ENCODE data around the gene VAX1.

The VAX1 gene

DNA sequence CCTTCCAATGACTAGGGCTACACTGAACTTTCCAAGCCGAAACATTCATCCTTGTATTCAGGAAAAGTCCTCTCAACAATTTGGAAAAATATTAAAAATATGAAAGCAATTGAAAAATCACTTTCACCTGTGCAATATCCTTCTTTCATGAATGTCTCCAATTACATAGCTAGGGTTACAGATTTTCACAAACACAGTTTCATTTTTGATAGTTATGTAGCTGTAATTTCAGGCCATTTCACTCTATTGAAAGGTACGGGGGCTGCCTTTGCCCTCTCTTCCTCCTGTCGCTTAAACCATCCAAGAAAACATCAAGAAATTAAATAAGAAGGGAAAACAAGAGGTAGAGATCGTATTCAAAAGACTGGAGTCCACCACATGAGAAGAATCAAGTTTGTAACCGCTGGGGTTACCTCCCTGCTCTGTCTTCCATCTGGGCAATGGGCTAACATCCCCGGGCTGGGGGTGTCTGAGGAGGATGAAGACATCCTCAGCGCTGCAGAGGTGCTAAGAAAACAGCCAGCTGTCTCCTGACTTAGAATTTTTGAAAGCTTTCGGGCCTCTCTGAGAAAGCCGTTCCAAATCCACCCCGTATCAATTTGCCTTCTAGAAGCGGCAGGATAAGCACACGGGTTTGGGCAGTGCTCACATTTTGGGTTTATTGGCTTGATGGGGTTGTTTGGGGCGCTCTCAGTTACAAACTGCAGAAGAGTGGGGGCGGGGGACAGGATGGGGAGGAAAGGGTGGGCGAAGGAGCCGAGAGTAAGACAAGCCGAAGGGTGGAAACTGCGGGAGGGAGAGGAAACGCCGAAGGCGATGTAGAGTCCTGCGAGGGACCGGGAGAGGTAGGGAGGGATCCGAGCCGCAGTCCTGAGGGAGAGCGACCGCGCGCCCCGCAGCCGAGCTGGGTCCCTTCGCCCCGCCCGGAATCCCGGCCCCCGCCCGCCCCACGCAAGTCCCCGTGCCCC is 24.3 kb upstream of the VAX1 start:
- no peaks in the 10 kb centered on the region for H3K36me3 ChIP-seq (ENCODE audit: control insufficient read depth, insufficient read depth, low read length, severe bottlenecking)
- H3K27me3 ChIP-seq (replicated peaks; ENCODE audit: control insufficient read depth, insufficient read depth, low read length) = peaks cover 95% of the 10 kb centered on the region
- peaks cover 3% of the 10 kb centered on the region for H3K4me1 ChIP-seq (ENCODE audit: control insufficient read depth, insufficient read depth, low read length)
- no peak for DNase-seq (ENCODE audit: low read depth)
- peaks cover 13% of the 10 kb centered on the region for H3K9me3 ChIP-seq (ENCODE audit: control insufficient read depth, low read length)
- H3K4me3 ChIP-seq (ENCODE audit: low read length) = no peak overlapping the region
- no peak overlapping the region for H3K9ac ChIP-seq (ENCODE audit: low read length)

DNA sequence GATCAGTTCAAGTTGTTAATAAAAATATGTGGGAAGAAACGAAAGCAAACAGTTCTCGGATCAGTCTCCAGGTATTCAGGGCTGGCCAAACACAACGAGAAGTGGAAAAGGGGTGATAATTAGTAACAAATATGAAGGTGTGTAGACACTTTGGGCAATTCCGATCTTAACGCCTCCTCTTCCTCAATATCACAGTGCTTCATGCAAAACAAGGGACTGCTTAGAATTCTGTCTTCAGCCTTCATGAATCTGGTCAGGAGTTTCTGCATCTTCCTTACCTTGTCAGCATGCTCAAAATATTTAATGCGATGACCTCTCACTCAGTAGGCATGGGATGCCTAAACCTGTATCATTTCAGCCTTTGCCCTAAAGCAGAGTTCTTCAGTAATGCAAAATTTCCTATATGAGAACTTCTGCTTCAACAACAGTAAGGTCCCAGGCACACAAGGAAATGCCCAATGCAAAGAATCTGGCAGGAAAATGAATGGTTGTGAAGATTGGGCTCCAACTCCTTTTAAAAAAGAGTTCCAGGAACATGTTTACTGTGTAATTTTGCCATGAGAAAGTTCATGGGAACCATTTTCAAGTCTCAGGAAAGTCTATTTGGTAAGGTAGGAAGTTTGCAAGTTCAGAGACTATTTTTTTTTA is 23.4 kb upstream of the VAX1 start:
- H3K4me1 ChIP-seq (ENCODE audit: control insufficient read depth, insufficient read depth, low read length) = peaks cover 3% of the 10 kb centered on the region
- H3K27me3 ChIP-seq (replicated peaks; ENCODE audit: control insufficient read depth, insufficient read depth, low read length) = peaks cover 93% of the 10 kb centered on the region
- H3K9ac ChIP-seq (ENCODE audit: low read length) = no peak overlapping the region
- no peak for DNase-seq (ENCODE audit: low read depth)
- H3K36me3 ChIP-seq (ENCODE audit: control insufficient read depth, insufficient read depth, low read length, severe bottlenecking) = no peaks in the 10 kb centered on the region
- peaks cover 13% of the 10 kb centered on the region for H3K9me3 ChIP-seq (ENCODE audit: control insufficient read depth, low read length)
- no peak overlapping the region for H3K4me3 ChIP-seq (ENCODE audit: low read length)

DNA sequence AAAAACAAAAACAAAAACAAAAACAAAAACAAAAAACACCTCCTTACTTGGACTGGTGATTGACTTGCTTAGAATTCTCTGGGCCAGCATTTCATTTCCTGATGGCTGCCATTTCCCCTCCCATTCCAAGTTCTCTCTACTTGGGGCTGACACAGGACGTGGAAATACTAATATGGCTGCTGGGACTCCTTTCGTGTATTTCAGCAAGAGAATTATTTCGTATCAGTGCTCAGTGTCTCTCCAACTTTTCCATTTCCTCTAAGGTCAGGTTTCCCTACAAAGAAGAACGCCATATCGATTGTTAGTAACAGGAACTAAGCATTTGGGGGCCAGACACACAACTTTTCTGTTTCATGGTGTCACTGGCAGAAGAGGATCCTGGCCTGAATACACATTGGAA is 22.5 kb upstream of the VAX1 start:
- Histone ChIP-seq H3K36me3 (ENCODE audit: control insufficient read depth, insufficient read depth, low read length, severe bottlenecking) (no peaks in the 10 kb centered on the region), H3K9me3 (ENCODE audit: control insufficient read depth, low read length) (peaks cover 13% of the 10 kb centered on the region), H3K4me3 (ENCODE audit: low read length) (no peak overlapping the region), H3K9ac (ENCODE audit: low read length) (no peak overlapping the region), H3K27me3 (replicated peaks; ENCODE audit: control insufficient read depth, insufficient read depth, low read length) (peaks cover 91% of the 10 kb centered on the region), H3K4me1 (ENCODE audit: control insufficient read depth, insufficient read depth, low read length) (no peaks in the 10 kb centered on the region)
- no peak for DNase-seq (ENCODE audit: low read depth)

DNA sequence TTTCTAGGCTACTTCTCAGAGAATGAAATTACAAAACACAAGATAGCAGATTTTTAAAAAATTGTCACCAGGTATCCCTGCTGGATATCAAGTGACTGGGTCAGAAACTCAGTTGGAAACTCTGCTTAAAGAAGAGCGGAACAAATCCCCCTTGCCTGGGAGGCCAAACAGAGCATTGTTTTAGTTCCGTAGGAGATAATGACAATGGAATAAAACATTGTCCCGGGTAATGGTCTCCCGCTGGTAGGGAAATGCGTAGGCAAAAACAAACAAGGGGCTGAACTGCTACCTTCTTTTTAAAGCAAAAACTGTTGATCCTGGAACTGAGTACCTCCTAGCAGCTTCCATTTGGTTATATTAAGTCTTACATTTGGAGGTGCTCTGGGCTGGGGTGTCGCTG is 21.3 kb upstream of the VAX1 start:
- Histone ChIP-seq H3K4me3 (ENCODE audit: low read length) (no peak overlapping the region), H3K4me1 (ENCODE audit: control insufficient read depth, insufficient read depth, low read length) (no peaks in the 10 kb centered on the region), H3K36me3 (ENCODE audit: control insufficient read depth, insufficient read depth, low read length, severe bottlenecking) (no peaks in the 10 kb centered on the region), H3K9me3 (ENCODE audit: control insufficient read depth, low read length) (peaks cover 13% of the 10 kb centered on the region), H3K9ac (ENCODE audit: low read length) (no peak overlapping the region), H3K27me3 (replicated peaks; ENCODE audit: control insufficient read depth, insufficient read depth, low read length) (peaks cover 91% of the 10 kb centered on the region)
- DNase-seq (ENCODE audit: low read depth) = no peak

DNA sequence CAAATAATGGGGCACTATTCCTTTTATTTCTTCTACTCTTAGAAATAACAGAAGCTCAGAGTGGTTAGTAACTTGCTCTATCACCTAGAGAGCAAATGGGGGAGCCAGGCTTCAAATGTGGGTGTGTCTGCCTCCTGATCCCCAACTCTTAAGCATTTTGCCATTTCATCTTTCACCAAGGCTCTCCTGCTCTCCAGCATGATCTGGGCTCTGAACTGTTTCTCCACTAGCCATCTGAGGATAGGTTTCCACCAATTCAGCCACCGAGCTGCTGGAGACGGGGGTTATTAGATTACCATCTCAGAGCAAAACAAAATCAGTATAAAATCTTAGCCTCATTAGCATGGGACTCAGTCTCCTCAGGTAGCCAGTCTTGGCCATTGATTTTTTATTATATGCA is 20.2 kb upstream of the VAX1 start:
- Histone ChIP-seq H3K27me3 (replicated peaks; ENCODE audit: control insufficient read depth, insufficient read depth, low read length) (peaks cover 87% of the 10 kb centered on the region), H3K9ac (ENCODE audit: low read length) (no peak overlapping the region), H3K36me3 (ENCODE audit: control insufficient read depth, insufficient read depth, low read length, severe bottlenecking) (no peaks in the 10 kb centered on the region), H3K4me3 (ENCODE audit: low read length) (no peak overlapping the region), H3K9me3 (ENCODE audit: control insufficient read depth, low read length) (peaks cover 13% of the 10 kb centered on the region), H3K4me1 (ENCODE audit: control insufficient read depth, insufficient read depth, low read length) (no peaks in the 10 kb centered on the region)
- DNase-seq (ENCODE audit: low read depth) = no peak

DNA sequence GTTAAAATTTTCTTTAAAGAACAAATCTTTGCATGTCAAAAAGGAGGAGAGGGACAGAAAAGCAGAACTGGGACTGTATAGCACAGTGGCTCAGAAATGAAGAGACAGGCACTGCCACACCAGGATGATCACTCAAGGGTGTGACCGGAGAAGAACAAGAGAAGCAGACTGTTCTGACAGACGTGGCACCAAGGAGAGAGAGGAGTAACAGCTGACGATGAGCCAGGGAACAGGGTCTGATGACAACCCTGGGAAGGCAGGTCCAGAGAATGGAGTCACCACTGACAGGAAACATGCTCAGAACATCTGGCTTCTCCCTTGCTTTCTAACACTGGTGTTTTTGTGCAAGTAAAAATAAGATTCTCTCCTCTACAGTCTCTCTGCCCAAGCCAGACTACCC is 14.6 kb upstream of the VAX1 start:
- no peak overlapping the region for H3K9ac ChIP-seq (ENCODE audit: low read length)
- H3K9me3 ChIP-seq (ENCODE audit: control insufficient read depth, low read length) = no peaks in the 10 kb centered on the region
- H3K36me3 ChIP-seq (ENCODE audit: control insufficient read depth, insufficient read depth, low read length, severe bottlenecking) = no peaks in the 10 kb centered on the region
- DNase-seq (ENCODE audit: low read depth) = no peak
- H3K27me3 ChIP-seq (replicated peaks; ENCODE audit: control insufficient read depth, insufficient read depth, low read length) = peaks cover 66% of the 10 kb centered on the region
- no peak overlapping the region for H3K4me3 ChIP-seq (ENCODE audit: low read length)
- no peaks in the 10 kb centered on the region for H3K4me1 ChIP-seq (ENCODE audit: control insufficient read depth, insufficient read depth, low read length)

DNA sequence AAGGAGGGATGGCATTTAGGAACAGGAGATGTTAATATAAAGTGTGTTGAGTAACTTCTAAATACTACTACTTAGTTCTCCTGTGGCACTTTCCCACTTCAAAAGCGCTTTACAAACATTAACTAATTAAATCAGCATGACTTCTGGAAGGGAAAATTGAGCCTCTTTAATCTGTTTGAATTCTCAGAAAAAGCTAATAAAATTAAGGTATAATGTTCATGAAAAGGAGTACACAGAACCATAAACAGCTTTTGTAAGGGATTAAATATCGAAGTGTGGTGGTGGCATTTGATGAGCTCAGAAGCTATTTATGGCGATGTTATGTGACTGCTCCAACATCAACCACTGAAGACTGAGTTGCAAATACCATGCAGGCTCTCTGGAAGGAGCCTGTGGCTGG is 10.2 kb upstream of the VAX1 start:
- Histone ChIP-seq H3K4me3 (ENCODE audit: low read length) (no peak overlapping the region), H3K4me1 (ENCODE audit: control insufficient read depth, insufficient read depth, low read length) (no peaks in the 10 kb centered on the region), H3K36me3 (ENCODE audit: control insufficient read depth, insufficient read depth, low read length, severe bottlenecking) (no peaks in the 10 kb centered on the region), H3K9ac (ENCODE audit: low read length) (no peak overlapping the region), H3K9me3 (ENCODE audit: control insufficient read depth, low read length) (peaks cover 25% of the 10 kb centered on the region), H3K27me3 (replicated peaks; ENCODE audit: control insufficient read depth, insufficient read depth, low read length) (peaks cover 62% of the 10 kb centered on the region)
- DNase-seq (ENCODE audit: low read depth) = no peak

DNA sequence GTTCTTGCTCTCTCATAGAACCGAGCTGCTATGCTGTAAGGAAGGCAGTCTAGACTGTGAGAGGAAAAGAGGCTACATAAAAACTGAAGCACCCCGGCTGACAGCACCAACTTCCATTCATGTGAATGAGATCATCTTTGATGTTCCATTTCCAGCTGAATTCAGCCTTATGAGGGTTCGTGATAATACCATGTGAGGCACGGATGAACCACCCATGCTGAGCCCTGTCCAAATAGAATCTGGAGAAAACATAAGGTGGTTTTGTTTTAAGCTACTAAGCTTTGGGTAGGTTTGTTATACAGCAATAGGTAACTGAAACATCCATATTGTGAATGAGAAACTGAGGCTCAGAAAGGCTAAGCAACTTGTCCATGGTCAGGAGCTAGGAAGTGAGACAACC is 6.9 kb upstream of the VAX1 start:
- DNase-seq (ENCODE audit: low read depth) = no peak
- no peaks in the 10 kb centered on the region for H3K4me1 ChIP-seq (ENCODE audit: control insufficient read depth, insufficient read depth, low read length)
- H3K9me3 ChIP-seq (ENCODE audit: control insufficient read depth, low read length) = peaks cover 31% of the 10 kb centered on the region
- H3K27me3 ChIP-seq (replicated peaks; ENCODE audit: control insufficient read depth, insufficient read depth, low read length) = peaks cover 73% of the 10 kb centered on the region
- no peak overlapping the region for H3K9ac ChIP-seq (ENCODE audit: low read length)
- H3K36me3 ChIP-seq (ENCODE audit: control insufficient read depth, insufficient read depth, low read length, severe bottlenecking) = no peaks in the 10 kb centered on the region
- no peak overlapping the region for H3K4me3 ChIP-seq (ENCODE audit: low read length)

DNA sequence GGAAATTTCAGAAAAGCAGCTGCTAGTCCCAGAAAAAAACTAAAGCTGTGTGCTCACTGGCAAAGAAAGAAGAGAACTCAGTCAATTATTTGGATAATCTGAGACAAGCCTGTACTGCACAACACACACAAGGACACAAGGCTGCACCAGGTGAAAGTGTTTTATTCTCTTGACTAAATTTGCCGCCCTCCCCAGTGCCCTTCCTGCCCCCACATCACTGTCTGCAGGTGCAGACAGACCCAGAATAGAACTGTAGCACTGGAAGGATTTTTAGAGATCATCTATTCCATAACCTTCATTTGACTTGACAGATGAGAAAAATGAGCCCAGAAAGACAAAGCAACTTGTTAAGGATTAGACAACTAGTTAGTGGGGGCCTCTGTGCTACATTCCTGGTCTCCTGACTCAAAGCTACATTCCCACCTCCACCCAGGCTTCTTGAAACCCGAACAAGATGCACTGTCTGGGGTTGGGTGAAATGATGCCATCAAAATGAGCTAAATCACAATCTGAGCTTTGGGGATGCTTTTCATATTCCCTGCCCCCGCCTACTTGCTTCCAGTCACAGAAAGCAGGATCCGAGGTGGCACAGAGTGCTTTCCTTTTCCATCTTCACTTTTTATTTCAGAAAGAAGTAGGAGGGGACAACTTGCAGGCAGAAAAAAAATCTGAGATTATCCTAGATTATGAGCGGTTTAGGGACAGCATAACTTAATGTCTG is 5.2 kb upstream of the VAX1 start:
- no peak overlapping the region for H3K9ac ChIP-seq (ENCODE audit: low read length)
- H3K27me3 ChIP-seq (replicated peaks; ENCODE audit: control insufficient read depth, insufficient read depth, low read length) = peaks cover 73% of the 10 kb centered on the region
- H3K4me3 ChIP-seq (ENCODE audit: low read length) = no peak overlapping the region
- H3K4me1 ChIP-seq (ENCODE audit: control insufficient read depth, insufficient read depth, low read length) = no peaks in the 10 kb centered on the region
- H3K9me3 ChIP-seq (ENCODE audit: control insufficient read depth, low read length) = peaks cover 31% of the 10 kb centered on the region
- DNase-seq (ENCODE audit: low read depth) = no peak
- no peaks in the 10 kb centered on the region for H3K36me3 ChIP-seq (ENCODE audit: control insufficient read depth, insufficient read depth, low read length, severe bottlenecking)

DNA sequence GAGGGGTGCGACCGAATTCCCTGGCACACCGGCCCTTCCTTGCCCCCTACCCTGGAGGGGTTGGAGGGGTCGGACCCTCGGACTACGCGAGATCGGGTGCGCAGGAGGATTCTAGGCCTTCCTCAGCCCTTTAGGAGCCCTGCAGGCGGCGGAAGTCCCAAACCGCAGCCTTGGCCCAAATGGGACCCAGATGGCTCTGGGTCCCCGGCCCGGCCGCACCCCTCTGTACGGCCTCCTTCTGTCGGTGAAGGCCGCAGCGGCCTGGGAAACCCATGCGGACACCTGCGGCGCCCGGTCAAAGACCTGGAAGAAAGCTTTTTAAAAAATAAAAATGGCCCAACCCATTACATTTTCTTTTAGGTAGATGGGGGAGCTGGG is 2.4 kb upstream of the VAX1 start:
- H3K36me3 ChIP-seq (ENCODE audit: control insufficient read depth, insufficient read depth, low read length, severe bottlenecking) = no peaks in the 10 kb centered on the region
- peaks cover 6% of the 10 kb centered on the region for H3K4me1 ChIP-seq (ENCODE audit: control insufficient read depth, insufficient read depth, low read length)
- peaks cover 71% of the 10 kb centered on the region for H3K27me3 ChIP-seq (replicated peaks; ENCODE audit: control insufficient read depth, insufficient read depth, low read length)
- H3K9me3 ChIP-seq (ENCODE audit: control insufficient read depth, low read length) = peaks cover 28% of the 10 kb centered on the region
- H3K9ac ChIP-seq (ENCODE audit: low read length) = no peak overlapping the region
- H3K4me3 ChIP-seq (ENCODE audit: low read length) = no peak overlapping the region
- no peak for DNase-seq (ENCODE audit: low read depth)

All from adipocyte (in vitro differentiated cells).